ENCODE data around the gene CDK19. TPM values are rescaled to one million over a fixed set of nuclear protein-coding genes. Genes with fewer than 3 reads are reported as not detected.

CDK19 gene
- total and polyA plus RNA-seq, 2 of the 13 experiments (the other 11 are each of a cell fraction or from before 2014, with no cell fraction given): 13.4 to 27.0 TPM

GRCh38 chr6:110815411-110816409, at the start of gene CDK19 (continued):
- 0 out of 2 replicates have a peak, but pooled peaks have one; percentile 37 for TF ChIP-seq STAT6 (CRISPR knock-in tag; IDR thresholded peaks at IDR 0.05; ENCODE audit: borderline replicate concordance)
- TF ChIP-seq ZFP1 (CRISPR knock-in tag; IDR thresholded peaks at IDR 0.05): 0 out of 2 replicates have a peak, but pooled peaks have one; percentile 39
- no peak; the same call in 1 of the 2 replicates for TF ChIP-seq RARA (CRISPR knock-in tag; IDR thresholded peaks at IDR 0.05)
- peak; percentile 51; the same call in 1 of the 2 replicates for TF ChIP-seq ZNF205 (CRISPR knock-in tag; IDR thresholded peaks at IDR 0.05)
- 0 out of 2 replicates have a peak, but pooled peaks have one; percentile 23 for TF ChIP-seq ZNF253 (CRISPR knock-in tag; IDR thresholded peaks at IDR 0.05; ENCODE audit: borderline replicate concordance)
- no peak for TF ChIP-seq SMARCC2 (IDR thresholded peaks at IDR 0.05)
- peak; percentile 75 for TF ChIP-seq PAXIP1 (CRISPR knock-in tag; conservative IDR thresholded peaks at IDR 0.05)
- peak; percentile 57 for TF ChIP-seq YY1 (IDR thresholded peaks at IDR 0.05; ENCODE audit: insufficient read depth, insufficient replicate concordance, low read depth, low read length)
- TF ChIP-seq PHF20 (CRISPR knock-in tag; IDR thresholded peaks at IDR 0.05): peak; percentile 71
- TF ChIP-seq ZC3H13 (CRISPR knock-in tag; IDR thresholded peaks at IDR 0.05): no peak
- TF ChIP-seq ZBTB38 (CRISPR knock-in tag; IDR thresholded peaks at IDR 0.05): no peak
- peak; percentile 36; the same call in 2 of the 3 replicates for TF ChIP-seq MXI1 (IDR thresholded peaks at IDR 0.05; ENCODE audit: borderline replicate concordance, low read depth, low read length)
- TF ChIP-seq ZNF570 (CRISPR knock-in tag; IDR thresholded peaks at IDR 0.05; ENCODE audit: borderline replicate concordance): no peak
- TF ChIP-seq GMEB2 (CRISPR knock-in tag; IDR thresholded peaks at IDR 0.05; ENCODE audit: low read depth): no peak
- no peak for TF ChIP-seq ZNF577 (CRISPR knock-in tag; IDR thresholded peaks at IDR 0.05; ENCODE audit: borderline replicate concordance, low read depth)
- no peak for TF ChIP-seq ZBTB49 (CRISPR knock-in tag; IDR thresholded peaks at IDR 0.05; ENCODE audit: borderline replicate concordance)
- no peak for TF ChIP-seq ZNF549 (CRISPR knock-in tag; IDR thresholded peaks at IDR 0.05)
- TF ChIP-seq NFE2 (CRISPR knock-in tag; IDR thresholded peaks at IDR 0.05): no peak

Measured in HepG2 (cell line).